Activated CD8-positive, alpha-beta memory T cell treated with anti-CD3 and anti-CD28 coated beads, Interleukin-2, amount 50 U/mL, for 1 hour (primary cell): ENCODE results near the gene FMNL2.

Experiments
- DNase-seq: peaks from one replicate; pipeline ENCODE4 v3.0.0-alpha.2; 2020; ENCODE audit errors: extremely low read depth

The FMNL2 gene

GRCh38 chr2:152339556-152340286, 4.7 kb downstream of the FMNL2 start:
- DNase-seq, result no peak

- no peak for DNase-seq
Measured at GRCh38 chr2:152342259-152343046, 7.5 kb downstream of the FMNL2 start.

- no peak for DNase-seq
Measured at GRCh38 chr2:152343426-152343825, 8.5 kb downstream of the FMNL2 start.

- no peak for DNase-seq
Measured at GRCh38 chr2:152344579-152345195, 9.7 kb downstream of the FMNL2 start.

- no peak for DNase-seq
Measured at GRCh38 chr2:152347076-152347475, 12.1 kb downstream of the FMNL2 start.

- no peak for DNase-seq
Measured at GRCh38 chr2:152348388-152348787, 13.4 kb downstream of the FMNL2 start.

- DNase-seq, result no peak
Measured at GRCh38 chr2:152349416-152349815, 14.4 kb downstream of the FMNL2 start.

GRCh38 chr2:152350155-152350679, 15.2 kb downstream of the FMNL2 start:
- no peak for DNase-seq

GRCh38 chr2:152352616-152353015, 17.6 kb downstream of the FMNL2 start:
- DNase-seq, result no peak

- DNase-seq, result no peak
Measured at GRCh38 chr2:152353364-152353763, 18.4 kb downstream of the FMNL2 start.

GRCh38 chr2:152354069-152354755, 19.2 kb downstream of the FMNL2 start:
- no peak for DNase-seq

- DNase-seq, result no peak
Measured at GRCh38 chr2:152354909-152355308, 19.9 kb downstream of the FMNL2 start.

- no peak for DNase-seq
Measured at GRCh38 chr2:152355409-152355831, 20.4 kb downstream of the FMNL2 start.

GRCh38 chr2:152359573-152360363, 24.8 kb downstream of the FMNL2 start:
- no peak for DNase-seq

- no peak for DNase-seq
Measured at GRCh38 chr2:152363936-152364335, 29.0 kb downstream of the FMNL2 start.

- no peak for DNase-seq
Measured at GRCh38 chr2:152367547-152368390, 32.8 kb downstream of the FMNL2 start.

- DNase-seq, result no peak
Measured at GRCh38 chr2:152369176-152369860, 34.3 kb downstream of the FMNL2 start.

- no peak for DNase-seq
Measured at GRCh38 chr2:152370783-152371182, 35.8 kb downstream of the FMNL2 start.

- DNase-seq, result no peak
Measured at GRCh38 chr2:152372438-152372984, 37.5 kb downstream of the FMNL2 start.
